CD14-positive monocyte (primary cell): ENCODE data around the gene PAPOLA. TPM values are rescaled to one million over a fixed set of nuclear protein-coding genes. Genes with fewer than 3 reads are reported as not detected.

Experiments used
- DNase-seq, 3 donors: peaks; one replicate each; pipeline ENCODE4 v3.0.0-alpha.2; 2011 to 2022
- H2AFZ ChIP-seq: 2 replicates; pipeline ENCODE4 v1.6.0; 2012; ENCODE audit warnings: mild to moderate bottlenecking, low read depth, low read length, inconsistent platforms; ENCODE audit not compliant: insufficient read depth, poor library complexity, severe bottlenecking
- H3K27ac ChIP-seq, 2 donors: 1 replicate in 1 of 2; 2 replicates in 1 of 2; pipeline ENCODE4 v1.5.1; 2012 to 2013; ENCODE audit warnings: low read length in 2 of 2, control low read depth in 1 of 2, inconsistent platforms in 1 of 2, low read depth in 1 of 2, mild to moderate bottlenecking in 1 of 2
- H3K27me3 ChIP-seq, 2 donors: one replicate each; pipeline versions ENCODE4 v1.6.0 to v1.6.1; 2011 to 2013; ENCODE audit warnings: low read length in 2 of 2; ENCODE audit not compliant: control insufficient read depth in 2 of 2, insufficient read depth in 2 of 2
- H3K36me3 ChIP-seq, 2 donors: replicated peaks in 1 of 2; 1 replicate in 1 of 2; 2 replicates in 1 of 2; pipeline versions ENCODE4 v1.5.1 to v1.6.1; 2012 to 2013; ENCODE audit warnings: low read length in 2 of 2, control low read depth in 1 of 2, inconsistent platforms in 1 of 2, mild to moderate bottlenecking in 1 of 2; ENCODE audit not compliant: insufficient read depth in 2 of 2, control insufficient read depth in 1 of 2
- H3K4me1 ChIP-seq, 2 donors: 1 replicate in 1 of 2; 2 replicates in 1 of 2; pipeline versions ENCODE4 v1.5.1 to v1.6.1; 2012 to 2013; ENCODE audit warnings: low read length in 2 of 2, control low read depth in 1 of 2, inconsistent platforms in 1 of 2, mild to moderate bottlenecking in 1 of 2, moderate library complexity in 1 of 2; ENCODE audit not compliant: insufficient read depth in 2 of 2, control insufficient read depth in 1 of 2
- H3K4me2 ChIP-seq: replicated peaks from 2 replicates; pipeline ENCODE3; 2012; ENCODE audit warnings: low read length, moderate library complexity, mild to moderate bottlenecking; ENCODE audit not compliant: poor library complexity, severe bottlenecking; ENCODE audit errors: extremely low read depth
- H3K4me3 ChIP-seq, 3 experiments: fragments of 200-600 bp in 1 of 3; sonication (generic) in 1 of 3; replicated peaks in 1 of 3; 1 replicate in 2 of 3; 2 replicates in 1 of 3; pipeline ENCODE4 v1.5.1; 2011 to 2013; ENCODE audit warnings: low read length in 3 of 3, mild to moderate bottlenecking in 3 of 3, control low read depth in 2 of 3, low read depth in 2 of 3, inconsistent platforms in 1 of 3, moderate library complexity in 1 of 3
- H3K79me2 ChIP-seq: 2 replicates; pipeline ENCODE4 v1.6.0; 2012; ENCODE audit warnings: mild to moderate bottlenecking, control low read depth, inconsistent platforms, low read length, moderate library complexity; ENCODE audit not compliant: insufficient read depth
- H3K9ac ChIP-seq: 2 replicates; pipeline ENCODE4 v1.6.0; 2017; ENCODE audit warnings: low read length, mild to moderate bottlenecking; ENCODE audit not compliant: insufficient read depth, poor library complexity, severe bottlenecking
- H3K9me3 ChIP-seq, 2 donors: replicated peaks in 1 of 2; 1 replicate in 1 of 2; 2 replicates in 1 of 2; pipeline versions ENCODE4 v1.5.1 to v1.6.1; 2012 to 2013; ENCODE audit warnings: low read length in 2 of 2, control low read depth in 1 of 2; ENCODE audit not compliant: control insufficient read depth in 1 of 2, insufficient read depth in 1 of 2
- H4K20me1 ChIP-seq: 2 replicates; pipeline ENCODE4 v1.6.0; 2012; ENCODE audit warnings: mild to moderate bottlenecking, low read length, control low read depth, moderate library complexity; ENCODE audit not compliant: insufficient read depth
- H3K27ac Mint-ChIP-seq, 7 donors: one replicate each; pipeline ENCODE4 v1.8.0; 2020; ENCODE audit warnings: mild to moderate bottlenecking in 7 of 7, mixed read lengths in 7 of 7, moderate library complexity in 6 of 7, inconsistent platforms in 2 of 7
- H3K27me3 Mint-ChIP-seq, 3 donors: one replicate each; pipeline ENCODE4 v1.8.0; 2021 to 2022; ENCODE audit warnings: low read depth in 3 of 3, mild to moderate bottlenecking in 3 of 3, mixed read lengths in 3 of 3, moderate library complexity in 3 of 3, inconsistent platforms in 1 of 3
- H3K36me3 Mint-ChIP-seq, 2 donors: one replicate each; pipeline ENCODE4 v1.8.0; 2020; ENCODE audit warnings: mixed read lengths in 2 of 2, inconsistent platforms in 1 of 2, mild to moderate bottlenecking in 1 of 2
- H3K4me1 Mint-ChIP-seq: one replicate; pipeline ENCODE4 v1.8.0; 2020; ENCODE audit warnings: mild to moderate bottlenecking, mixed read lengths
- H3K4me3 Mint-ChIP-seq, 2 donors: one replicate each; pipeline ENCODE4 v1.8.0; 2020; ENCODE audit warnings: mild to moderate bottlenecking in 2 of 2, mixed read lengths in 2 of 2, moderate library complexity in 1 of 2
- H3K9me3 Mint-ChIP-seq, 7 donors: one replicate each; pipeline ENCODE4 v1.8.0; 2020 to 2022; ENCODE audit warnings: mixed read lengths in 7 of 7, mild to moderate bottlenecking in 6 of 7, moderate library complexity in 6 of 7, inconsistent platforms in 2 of 7
- WGBS: methylation state at CpG from one replicate; pipeline ENCODE4 v1.1.5; 2013; ENCODE audit warnings: missing lambda C conversion rate; ENCODE audit not compliant: insufficient coverage; 5-methylcytosine and 5-hydroxymethylcytosine counted together
- intact Hi-C, 2 donors: fragments of 100-400 bp; cut with micrococcal nuclease; formaldehyde crosslinking; loops; one replicate each; pipeline versions ENCODE4 v1.15.0 to v1.15.1; 2023
- polyA plus RNA-seq, 3 donors: library from polyadenylated mRNA; depleted of rRNA in 1 of 3; unstranded in 2 of 3; stranded (reverse) in 1 of 3; fragments of 300-500 nt in 2 of 3; fragments of >200 nt in 1 of 3; fragmentation: Illumina TruSeq in 2 of 3; gene quantifications; 1 replicate in 2 of 3; 2 replicates in 1 of 3; pipeline ENCODE4 v1.2.3, GENCODE V29; 2012 to 2021
- TF ChIP-seq, protein P1 (sequence below): fragments of 200-600 bp; IDR thresholded peaks from one replicate; pipeline ENCODE4 v1.8.0; 2022; ENCODE audit warnings: antibody characterized with exemption, mild to moderate bottlenecking

Gene PAPOLA
- polyA plus RNA-seq, 3 donors: 57.9 to 87.5 (median 80.3) TPM

DNA sequence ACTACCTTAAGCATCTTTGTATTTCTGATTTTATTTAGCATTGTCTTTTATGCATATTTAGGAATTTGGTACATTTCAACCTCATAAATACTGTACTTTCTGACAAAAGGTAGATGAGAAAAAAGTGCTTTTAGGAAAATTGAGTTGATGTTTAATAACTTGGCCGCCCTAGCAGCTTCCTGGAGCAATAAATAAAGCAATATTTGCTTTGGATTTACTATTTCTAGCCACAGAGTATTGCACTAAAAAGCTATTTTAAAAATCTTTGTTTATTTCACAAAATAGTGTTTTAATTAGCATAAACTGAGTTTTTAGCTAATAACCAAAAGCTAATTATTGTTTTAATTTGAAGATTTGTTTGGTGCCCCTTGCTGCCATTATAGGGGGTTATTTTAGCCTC lies 9.5 kb downstream of the PAPOLA start:
- Histone ChIP-seq H3K4me1 (peaks cover 5 to 7% of the 10 kb centered on the region in 2 donors), H2AFZ (no peak overlapping the region), H3K9ac (no peak overlapping the region), H3K36me3 (no peaks in the 10 kb centered on the region), H3K9me3 (no peaks in the 10 kb centered on the region), H4K20me1 (peaks cover 100% of the 10 kb centered on the region), H3K27ac (no peak overlapping the region), H3K27me3 (no peaks in the 10 kb centered on the region), H3K4me2 (no peak overlapping the region), H3K79me2 (peaks cover 100% of the 10 kb centered on the region), H3K4me3 (no peak overlapping the region)
- Mint-ChIP-seq H3K4me3 (no peak overlapping the region), H3K27ac (no peak overlapping the region), H3K4me1 (peaks cover 41% of the 10 kb centered on the region), H3K9me3 (no peaks in the 10 kb centered on the region), H3K36me3 (no peaks in the 10 kb centered on the region), H3K27me3 (no peaks in the 10 kb centered on the region)
- intact Hi-C loops: no loop called here
- TF ChIP-seq, protein P1, sequence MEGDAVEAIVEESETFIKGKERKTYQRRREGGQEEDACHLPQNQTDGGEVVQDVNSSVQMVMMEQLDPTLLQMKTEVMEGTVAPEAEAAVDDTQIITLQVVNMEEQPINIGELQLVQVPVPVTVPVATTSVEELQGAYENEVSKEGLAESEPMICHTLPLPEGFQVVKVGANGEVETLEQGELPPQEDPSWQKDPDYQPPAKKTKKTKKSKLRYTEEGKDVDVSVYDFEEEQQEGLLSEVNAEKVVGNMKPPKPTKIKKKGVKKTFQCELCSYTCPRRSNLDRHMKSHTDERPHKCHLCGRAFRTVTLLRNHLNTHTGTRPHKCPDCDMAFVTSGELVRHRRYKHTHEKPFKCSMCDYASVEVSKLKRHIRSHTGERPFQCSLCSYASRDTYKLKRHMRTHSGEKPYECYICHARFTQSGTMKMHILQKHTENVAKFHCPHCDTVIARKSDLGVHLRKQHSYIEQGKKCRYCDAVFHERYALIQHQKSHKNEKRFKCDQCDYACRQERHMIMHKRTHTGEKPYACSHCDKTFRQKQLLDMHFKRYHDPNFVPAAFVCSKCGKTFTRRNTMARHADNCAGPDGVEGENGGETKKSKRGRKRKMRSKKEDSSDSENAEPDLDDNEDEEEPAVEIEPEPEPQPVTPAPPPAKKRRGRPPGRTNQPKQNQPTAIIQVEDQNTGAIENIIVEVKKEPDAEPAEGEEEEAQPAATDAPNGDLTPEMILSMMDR: no peak
- no peak for DNase-seq
- whole genome bisulfite sequencing: no CpG with 5 or more reads among the region's 1 CpG

DNA sequence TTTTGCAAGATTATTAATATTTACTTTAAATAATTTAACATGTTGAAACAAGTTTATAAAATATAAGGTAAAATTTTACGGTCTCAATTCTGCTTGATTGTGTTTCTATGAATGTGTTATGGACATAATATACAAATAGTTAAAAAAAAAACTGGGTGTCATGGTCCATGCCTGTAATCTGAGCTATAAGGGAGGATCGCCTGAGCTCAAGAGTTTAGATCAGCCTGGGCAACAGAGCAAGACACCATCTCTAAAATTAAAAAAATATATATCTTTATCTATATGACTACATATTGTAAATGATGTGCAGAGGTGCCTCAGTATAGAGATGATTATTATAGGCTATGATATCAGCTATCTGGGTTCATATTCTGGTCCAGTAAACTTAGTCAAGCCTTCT lies 9.9 kb downstream of the PAPOLA start:
- no peaks in the 10 kb centered on the region for H3K9me3 Mint-ChIP-seq
- Histone ChIP-seq H3K4me1 (peaks cover 4 to 5% of the 10 kb centered on the region in 2 donors), H3K27me3 (no peaks in the 10 kb centered on the region), H3K4me2 (no peak overlapping the region), H3K36me3 (no peaks in the 10 kb centered on the region), H3K79me2 (peaks cover 100% of the 10 kb centered on the region), H4K20me1 (peaks cover 100% of the 10 kb centered on the region), H3K9ac (no peak overlapping the region), H3K4me3 (no peak overlapping the region), H2AFZ (no peak overlapping the region), H3K9me3 (no peaks in the 10 kb centered on the region), H3K27ac (no peak overlapping the region)
- H3K36me3 Mint-ChIP-seq: no peaks in the 10 kb centered on the region
- no peak overlapping the region for H3K27ac Mint-ChIP-seq
- WGBS: no CpG with 5 or more reads among the region's 2 CpGs
- no peaks in the 10 kb centered on the region for H3K27me3 Mint-ChIP-seq
- H3K4me1 Mint-ChIP-seq: peaks cover 43% of the 10 kb centered on the region
- no peak for DNase-seq
- no peak overlapping the region for H3K4me3 Mint-ChIP-seq
- intact Hi-C loops: no loop called here
- TF ChIP-seq, protein P1: no peak
